WTC11 (cell line): ENCODE measurements around the gene HTR1E. TPM values are rescaled to one million over a fixed set of nuclear protein-coding genes. Genes with fewer than 3 reads are reported as not detected.
A peak's percentile ranks its signal among the peaks of the same experiment; 100 is the strongest.
"Not testable (repeated sequence)": the region's sequence is repeated elsewhere in the genome, so short reads cannot be mapped to it uniquely, and the experiment has no call there.

Experiments
- ATAC-seq: fragments of 200-7000 bp; cut with Tn5 transposase; 2 replicates; pipeline ENCODE4 v1.10.0; 2021; ENCODE audit warnings: mild to moderate bottlenecking, moderate library complexity
- CTCF ChIA-PET: fragments of 300-600 bp; sonication (Branson Sonifier 250); formaldehyde crosslinking; loops from one replicate; lab custom pipeline; 2021; ENCODE audit warnings: antibody characterized with exemption; lab: Charles Lee
- POLR2A ChIA-PET: fragments of 350-600 bp; sonication (Branson Sonifier 250); formaldehyde crosslinking; loops from one replicate; lab custom pipeline; 2021; ENCODE audit warnings: antibody characterized with exemption; lab: Charles Lee
- DNase-seq: peaks from one replicate; pipeline ENCODE4 v3.0.0; 2021; ENCODE audit warnings: low spot score
- H3K27ac Mint-ChIP-seq: 2 replicates; pipeline ENCODE4 v1.8.0; 2021; ENCODE audit warnings: mixed read lengths
- H3K27me3 Mint-ChIP-seq: 2 replicates; pipeline ENCODE4 v1.8.0; 2021; ENCODE audit warnings: low read depth, mild to moderate bottlenecking, moderate library complexity, mixed read lengths
- H3K36me3 Mint-ChIP-seq: 2 replicates; pipeline ENCODE4 v1.8.0; 2021; ENCODE audit warnings: mixed read lengths
- H3K4me1 Mint-ChIP-seq: 2 replicates; pipeline ENCODE4 v1.8.0; 2022; ENCODE audit warnings: mixed read lengths
- H3K4me3 Mint-ChIP-seq: 2 replicates; pipeline ENCODE4 v1.8.0; 2021; ENCODE audit warnings: mild to moderate bottlenecking, moderate library complexity, mixed read lengths
- H3K9me3 Mint-ChIP-seq: 2 replicates; pipeline ENCODE4 v1.8.0; 2021; ENCODE audit warnings: mixed read lengths
- CREB1 ChIP-seq: sonication (generic); formaldehyde crosslinking; IDR thresholded peaks from 2 replicates; pipeline ENCODE4 v1.8.0; 2023; ENCODE audit warnings: mild to moderate bottlenecking, missing genetic modification reagents
- EMX1 ChIP-seq: fragments of 250-450 bp; sonication (Bioruptor Pico); IDR thresholded peaks from 2 replicates; pipeline ENCODE4 v1.8.0; 2021; ENCODE audit warnings: mild to moderate bottlenecking
- ESRRA ChIP-seq: sonication (generic); formaldehyde crosslinking; IDR thresholded peaks from 2 replicates; pipeline ENCODE4 v1.8.1; 2022; ENCODE audit warnings: mild to moderate bottlenecking, missing genetic modification reagents, borderline replicate concordance
- FOXJ3 ChIP-seq: sonication (generic); formaldehyde crosslinking; IDR thresholded peaks from 2 replicates; pipeline ENCODE4 v1.9.0; 2021; ENCODE audit warnings: missing genetic modification reagents, mild to moderate bottlenecking, borderline replicate concordance
- NR2C2 ChIP-seq: sonication (generic); formaldehyde crosslinking; IDR thresholded peaks from 2 replicates; pipeline ENCODE4 v1.8.0; 2022; ENCODE audit warnings: mild to moderate bottlenecking, missing genetic modification reagents
- NR3C1 ChIP-seq: sonication (generic); formaldehyde crosslinking; conservative IDR thresholded peaks from 2 replicates; pipeline ENCODE4 v1.8.1; 2023; ENCODE audit warnings: low read depth, mild to moderate bottlenecking, missing genetic modification reagents
- OVOL2 ChIP-seq: fragments of 250-450 bp; sonication (Bioruptor Pico); IDR thresholded peaks from 2 replicates; pipeline ENCODE4 v1.9.0; 2021; ENCODE audit warnings: mild to moderate bottlenecking, borderline replicate concordance
- RELA ChIP-seq: sonication (generic); formaldehyde crosslinking; IDR thresholded peaks from 2 replicates; pipeline ENCODE4 v1.8.1; 2022; ENCODE audit warnings: missing genetic modification reagents, mild to moderate bottlenecking, borderline replicate concordance
- RORB ChIP-seq: fragments of 250-450 bp; sonication (Bioruptor Pico); IDR thresholded peaks from 2 replicates; pipeline ENCODE4 v1.9.0; 2021; ENCODE audit warnings: mild to moderate bottlenecking
- SMAD3 ChIP-seq: sonication (generic); formaldehyde crosslinking; IDR thresholded peaks from 2 replicates; pipeline ENCODE4 v1.8.0; 2022; ENCODE audit warnings: missing genetic modification reagents, mild to moderate bottlenecking, borderline replicate concordance
- SMAD4 ChIP-seq: sonication (generic); formaldehyde crosslinking; IDR thresholded peaks from 2 replicates; pipeline ENCODE4 v1.8.0; 2022; ENCODE audit warnings: mild to moderate bottlenecking, missing genetic modification reagents
- TP53 ChIP-seq: sonication (generic); formaldehyde crosslinking; IDR thresholded peaks from 2 replicates; pipeline ENCODE4 v1.8.1; 2023; ENCODE audit warnings: mild to moderate bottlenecking, missing genetic modification reagents
- ZNF121 ChIP-seq: sonication (generic); formaldehyde crosslinking; IDR thresholded peaks from 2 replicates; pipeline ENCODE4 v1.8.0; 2023; ENCODE audit warnings: missing genetic modification reagents
- ZNF232 ChIP-seq: sonication (generic); formaldehyde crosslinking; IDR thresholded peaks from 2 replicates; pipeline ENCODE4 v1.8.0; 2022; ENCODE audit warnings: mild to moderate bottlenecking, missing genetic modification reagents
- ZNF416 ChIP-seq: fragments of 250-450 bp; sonication (Bioruptor Pico); IDR thresholded peaks from 2 replicates; pipeline ENCODE4 v1.9.0; 2021; ENCODE audit warnings: mild to moderate bottlenecking, inconsistent platforms
- ZNF423 ChIP-seq: fragments of 250-450 bp; sonication (Bioruptor Pico); IDR thresholded peaks from 2 replicates; pipeline ENCODE4 v2.1.2; 2022; ENCODE audit warnings: mild to moderate bottlenecking, moderate library complexity
- total RNA-seq: library from RNA; stranded (reverse); gene quantifications from 3 replicates; pipeline ENCODE4 v1.2.3, GENCODE V29; 2021
- TF ChIP-seq, protein P1 (sequence below): sonication (generic); formaldehyde crosslinking; IDR thresholded peaks from 2 replicates; pipeline ENCODE4 v1.8.1; 2023; ENCODE audit warnings: mild to moderate bottlenecking, moderate library complexity, missing genetic modification reagents
- TF ChIP-seq, protein P2 (sequence below): sonication (generic); formaldehyde crosslinking; IDR thresholded peaks from 2 replicates; pipeline ENCODE4 v1.8.0; 2022; ENCODE audit warnings: mild to moderate bottlenecking, missing genetic modification reagents
- TF ChIP-seq, protein P3 (sequence below): fragments of 200-600 bp; IDR thresholded peaks from 2 replicates; pipeline ENCODE4 v1.8.0; 2022; ENCODE audit warnings: antibody characterized with exemption
- TF ChIP-seq, protein P4 (sequence below): sonication (generic); formaldehyde crosslinking; IDR thresholded peaks from 2 replicates; pipeline ENCODE4 v1.8.1; 2022; ENCODE audit warnings: mild to moderate bottlenecking, moderate library complexity, missing genetic modification reagents
- TF ChIP-seq, protein P5 (sequence below): fragments of 250-450 bp; sonication (Bioruptor Pico); IDR thresholded peaks from 2 replicates; pipeline ENCODE4 v1.9.0; 2021; ENCODE audit warnings: moderate library complexity, mild to moderate bottlenecking, inconsistent platforms, borderline replicate concordance
- TF ChIP-seq, protein P6 (sequence below): sonication (generic); formaldehyde crosslinking; IDR thresholded peaks from 2 replicates; pipeline ENCODE4 v1.8.0; 2022; ENCODE audit warnings: mild to moderate bottlenecking, missing genetic modification reagents
- TF ChIP-seq, protein P7 (sequence below): sonication (generic); formaldehyde crosslinking; IDR thresholded peaks from 2 replicates; pipeline ENCODE4 v1.8.1; 2023; ENCODE audit warnings: mild to moderate bottlenecking, missing genetic modification reagents, moderate library complexity

HTR1E gene
- total RNA-seq, 1 experiment from 2014 or later, result 0.09 TPM

DNA sequence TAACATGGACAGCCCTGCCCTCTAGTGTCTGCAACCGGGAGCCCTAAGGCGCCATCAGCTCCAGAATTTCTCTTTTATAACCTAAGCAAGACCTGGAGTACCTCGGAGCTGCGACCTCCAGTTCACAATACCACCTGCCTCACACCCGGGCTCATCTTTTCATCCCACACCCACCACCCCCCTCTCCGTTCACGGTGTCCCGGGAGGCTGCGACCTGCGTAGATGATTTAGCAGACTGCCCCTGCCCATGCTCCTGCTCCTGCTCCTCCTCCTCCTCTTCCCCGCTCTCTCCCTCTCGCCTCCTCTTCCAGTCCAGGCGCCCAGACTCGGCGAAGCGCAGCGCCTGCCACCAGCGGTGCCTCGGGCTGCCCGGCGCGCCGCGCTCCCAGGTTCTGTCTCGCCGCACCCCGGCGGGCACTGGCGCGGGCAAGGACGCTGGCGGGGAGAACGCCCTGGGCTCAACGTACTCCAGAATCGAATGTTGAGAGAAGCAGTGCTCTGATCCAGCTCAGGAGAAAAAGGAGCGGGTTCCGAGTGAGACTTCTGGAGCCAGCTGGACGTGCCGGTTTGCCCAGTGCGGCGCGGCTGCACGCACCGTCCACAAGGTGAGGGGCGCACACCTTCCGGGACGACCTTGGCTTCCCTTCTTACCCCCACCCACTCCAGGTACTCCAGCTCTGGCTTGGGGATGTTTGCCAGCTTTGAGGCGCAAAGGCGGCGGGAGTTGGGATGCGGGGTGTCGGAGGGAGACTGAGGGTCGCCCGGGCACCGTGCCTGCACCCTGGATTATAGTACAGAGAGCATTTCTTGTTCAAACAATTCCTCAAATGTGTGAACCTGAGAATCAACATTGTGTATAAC lies at the start of gene HTR1E (continued):
- TF ChIP-seq TP53 (CRISPR knock-in tag), result 0 out of 2 replicates have a peak, but pooled peaks have one; percentile 82
- TF ChIP-seq ZNF423, result peak; percentile 50; the same call in 1 of the 2 replicates
- TF ChIP-seq FOXJ3 (CRISPR knock-in tag), result no peak
- TF ChIP-seq NR3C1 (CRISPR knock-in tag), result peak; percentile 31; the same call in 1 of the 2 replicates
- TF ChIP-seq, protein P1, sequence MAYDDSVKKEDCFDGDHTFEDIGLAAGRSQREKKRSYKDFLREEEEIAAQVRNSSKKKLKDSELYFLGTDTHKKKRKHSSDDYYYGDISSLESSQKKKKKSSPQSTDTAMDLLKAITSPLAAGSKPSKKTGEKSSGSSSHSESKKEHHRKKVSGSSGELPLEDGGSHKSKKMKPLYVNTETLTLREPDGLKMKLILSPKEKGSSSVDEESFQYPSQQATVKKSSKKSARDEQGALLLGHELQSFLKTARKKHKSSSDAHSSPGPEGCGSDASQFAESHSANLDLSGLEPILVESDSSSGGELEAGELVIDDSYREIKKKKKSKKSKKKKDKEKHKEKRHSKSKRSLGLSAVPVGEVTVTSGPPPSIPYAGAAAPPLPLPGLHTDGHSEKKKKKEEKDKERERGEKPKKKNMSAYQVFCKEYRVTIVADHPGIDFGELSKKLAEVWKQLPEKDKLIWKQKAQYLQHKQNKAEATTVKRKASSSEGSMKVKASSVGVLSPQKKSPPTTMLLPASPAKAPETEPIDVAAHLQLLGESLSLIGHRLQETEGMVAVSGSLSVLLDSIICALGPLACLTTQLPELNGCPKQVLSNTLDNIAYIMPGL (CRISPR knock-in tag), result peak; percentile 68; the same call in 1 of the 2 replicates
- TF ChIP-seq, protein P2, sequence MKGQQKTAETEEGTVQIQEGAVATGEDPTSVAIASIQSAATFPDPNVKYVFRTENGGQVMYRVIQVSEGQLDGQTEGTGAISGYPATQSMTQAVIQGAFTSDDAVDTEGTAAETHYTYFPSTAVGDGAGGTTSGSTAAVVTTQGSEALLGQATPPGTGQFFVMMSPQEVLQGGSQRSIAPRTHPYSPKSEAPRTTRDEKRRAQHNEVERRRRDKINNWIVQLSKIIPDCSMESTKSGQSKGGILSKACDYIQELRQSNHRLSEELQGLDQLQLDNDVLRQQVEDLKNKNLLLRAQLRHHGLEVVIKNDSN (CRISPR knock-in tag), result no peak
- TF ChIP-seq, all 79 proteins: peak for 13

DNA sequence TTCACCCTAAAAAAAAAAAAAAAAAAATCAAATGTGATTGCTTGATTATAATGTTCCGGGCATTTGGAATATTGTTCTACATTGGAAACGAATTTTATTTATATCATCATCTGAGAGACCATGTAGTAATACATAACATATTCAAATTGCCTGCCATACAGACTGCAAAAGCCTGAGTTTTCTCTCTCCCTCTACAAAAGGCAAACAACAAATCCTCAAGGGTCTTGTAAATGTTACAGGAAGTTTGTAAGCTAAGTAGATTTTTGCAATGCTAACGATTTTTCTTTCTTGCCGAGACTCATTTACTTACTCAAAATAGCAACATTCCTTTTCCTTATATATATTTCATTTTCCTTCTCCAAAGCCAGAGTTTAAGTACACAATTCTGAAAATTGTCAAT lies 49.0 kb upstream of the HTR1E start:
- TF ChIP-seq OVOL2 (CRISPR knock-in tag) (no peak), RORB (CRISPR knock-in tag) (no peak), RELA (no peak), ZNF121 (no peak), CREB1 (CRISPR knock-in tag) (no peak)
- TF ChIP-seq, all 79 proteins: peak for 0
- Mint-ChIP-seq H3K27me3 (peaks cover 9% of the 10 kb centered on the region), H3K27ac (peak overlapping the region; percentile 78), H3K36me3 (peaks cover 17% of the 10 kb centered on the region), H3K4me1 (peaks cover 31% of the 10 kb centered on the region), H3K9me3 (peaks cover 31% of the 10 kb centered on the region), H3K4me3 (no peak overlapping the region; the same call in 1 of the 2 replicates)
- ATAC-seq, result no peak
- ChIA-PET POLR2A (interaction anchor here (0.6 kb wide), 1 partner anchor 54 kb away, joined by 3 read pairs; no protein-coding TSS in a partner anchor), CTCF (interaction anchor here (1.0 kb wide), 1 partner anchor 31 kb away, joined by 3 read pairs; no protein-coding TSS in a partner anchor)
- no peak for DNase-seq

DNA sequence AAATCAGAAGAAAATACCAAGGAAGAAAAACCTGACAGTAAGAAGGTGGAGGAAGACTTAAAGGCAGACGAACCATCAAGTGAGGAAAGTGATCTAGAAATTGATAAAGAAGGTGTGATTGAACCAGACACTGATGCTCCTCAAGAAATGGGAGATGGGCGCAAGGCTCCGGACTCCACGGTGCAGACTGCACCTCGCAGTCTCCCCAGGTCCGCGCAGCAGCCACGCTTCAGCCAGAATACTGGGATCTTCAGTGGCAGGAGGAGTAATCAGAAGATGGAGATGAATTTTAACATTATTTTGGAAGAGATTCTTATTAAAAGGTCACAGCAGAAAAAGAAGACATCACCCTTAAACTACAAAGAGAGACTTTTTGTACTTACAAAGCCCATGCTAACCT lies 40.1 kb upstream of the HTR1E start:
- H3K9me3 Mint-ChIP-seq, POLR2A ChIA-PET, H3K36me3 Mint-ChIP-seq, CTCF ChIA-PET, DNase-seq, ATAC-seq, H3K27ac Mint-ChIP-seq: not testable (repeated sequence)
- H3K4me1 Mint-ChIP-seq, result peaks cover 35% of the 10 kb centered on the region
- peak overlapping the region; percentile 78 for H3K4me3 Mint-ChIP-seq
- H3K27me3 Mint-ChIP-seq, result peaks cover 76% of the 10 kb centered on the region

DNA sequence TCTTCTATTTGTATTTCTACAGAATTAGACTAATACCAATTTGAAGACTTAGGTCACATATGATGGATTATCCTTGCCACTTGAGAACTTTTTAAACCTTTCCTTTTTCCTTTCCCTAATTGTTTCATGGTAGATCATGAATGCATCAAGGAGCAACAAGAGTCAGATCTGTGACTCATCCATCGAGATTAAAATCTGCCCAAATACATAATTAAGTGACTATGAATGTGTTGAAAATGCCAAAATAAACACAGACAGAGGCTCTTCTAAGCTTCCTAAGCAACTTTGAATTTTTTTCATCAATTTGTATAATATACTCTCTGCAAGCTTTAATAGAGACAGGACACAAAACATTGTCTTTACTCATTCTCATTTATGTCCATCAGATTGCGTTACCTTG lies 23.5 kb upstream of the HTR1E start:
- ATAC-seq (no peak), DNase-seq (no peak)
- Mint-ChIP-seq H3K36me3 (no peaks in the 10 kb centered on the region), H3K4me1 (peaks cover 12% of the 10 kb centered on the region), H3K27ac (no peak overlapping the region), H3K27me3 (no peaks in the 10 kb centered on the region), H3K9me3 (no peaks in the 10 kb centered on the region), H3K4me3 (no peak overlapping the region)
- POLR2A ChIA-PET, result no interaction called here
- CTCF ChIA-PET, result no interaction called here
- TF ChIP-seq EMX1 (CRISPR knock-in tag) (no peak), ZNF232 (no peak), NR2C2 (CRISPR knock-in tag) (no peak), ESRRA (CRISPR knock-in tag) (no peak), SMAD4 (no peak), SMAD3 (CRISPR knock-in tag) (no peak), ZNF416 (CRISPR knock-in tag) (no peak)
- TF ChIP-seq, protein P3, sequence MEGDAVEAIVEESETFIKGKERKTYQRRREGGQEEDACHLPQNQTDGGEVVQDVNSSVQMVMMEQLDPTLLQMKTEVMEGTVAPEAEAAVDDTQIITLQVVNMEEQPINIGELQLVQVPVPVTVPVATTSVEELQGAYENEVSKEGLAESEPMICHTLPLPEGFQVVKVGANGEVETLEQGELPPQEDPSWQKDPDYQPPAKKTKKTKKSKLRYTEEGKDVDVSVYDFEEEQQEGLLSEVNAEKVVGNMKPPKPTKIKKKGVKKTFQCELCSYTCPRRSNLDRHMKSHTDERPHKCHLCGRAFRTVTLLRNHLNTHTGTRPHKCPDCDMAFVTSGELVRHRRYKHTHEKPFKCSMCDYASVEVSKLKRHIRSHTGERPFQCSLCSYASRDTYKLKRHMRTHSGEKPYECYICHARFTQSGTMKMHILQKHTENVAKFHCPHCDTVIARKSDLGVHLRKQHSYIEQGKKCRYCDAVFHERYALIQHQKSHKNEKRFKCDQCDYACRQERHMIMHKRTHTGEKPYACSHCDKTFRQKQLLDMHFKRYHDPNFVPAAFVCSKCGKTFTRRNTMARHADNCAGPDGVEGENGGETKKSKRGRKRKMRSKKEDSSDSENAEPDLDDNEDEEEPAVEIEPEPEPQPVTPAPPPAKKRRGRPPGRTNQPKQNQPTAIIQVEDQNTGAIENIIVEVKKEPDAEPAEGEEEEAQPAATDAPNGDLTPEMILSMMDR, result no peak
- TF ChIP-seq, protein P4, sequence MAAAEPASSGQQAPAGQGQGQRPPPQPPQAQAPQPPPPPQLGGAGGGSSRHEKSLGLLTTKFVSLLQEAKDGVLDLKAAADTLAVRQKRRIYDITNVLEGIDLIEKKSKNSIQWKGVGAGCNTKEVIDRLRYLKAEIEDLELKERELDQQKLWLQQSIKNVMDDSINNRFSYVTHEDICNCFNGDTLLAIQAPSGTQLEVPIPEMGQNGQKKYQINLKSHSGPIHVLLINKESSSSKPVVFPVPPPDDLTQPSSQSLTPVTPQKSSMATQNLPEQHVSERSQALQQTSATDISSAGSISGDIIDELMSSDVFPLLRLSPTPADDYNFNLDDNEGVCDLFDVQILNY (CRISPR knock-in tag), result no peak
- TF ChIP-seq, protein P5, sequence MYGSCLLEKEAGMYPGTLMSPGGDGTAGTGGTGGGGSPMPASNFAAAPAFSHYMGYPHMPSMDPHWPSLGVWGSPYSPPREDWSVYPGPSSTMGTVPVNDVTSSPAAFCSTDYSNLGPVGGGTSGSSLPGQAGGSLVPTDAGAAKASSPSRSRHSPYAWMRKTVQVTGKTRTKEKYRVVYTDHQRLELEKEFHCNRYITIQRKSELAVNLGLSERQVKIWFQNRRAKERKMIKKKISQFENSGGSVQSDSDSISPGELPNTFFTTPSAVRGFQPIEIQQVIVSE (CRISPR knock-in tag), result no peak
- TF ChIP-seq, protein P6, sequence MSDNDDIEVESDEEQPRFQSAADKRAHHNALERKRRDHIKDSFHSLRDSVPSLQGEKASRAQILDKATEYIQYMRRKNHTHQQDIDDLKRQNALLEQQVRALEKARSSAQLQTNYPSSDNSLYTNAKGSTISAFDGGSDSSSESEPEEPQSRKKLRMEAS (CRISPR knock-in tag), result no peak
- TF ChIP-seq, protein P7, sequence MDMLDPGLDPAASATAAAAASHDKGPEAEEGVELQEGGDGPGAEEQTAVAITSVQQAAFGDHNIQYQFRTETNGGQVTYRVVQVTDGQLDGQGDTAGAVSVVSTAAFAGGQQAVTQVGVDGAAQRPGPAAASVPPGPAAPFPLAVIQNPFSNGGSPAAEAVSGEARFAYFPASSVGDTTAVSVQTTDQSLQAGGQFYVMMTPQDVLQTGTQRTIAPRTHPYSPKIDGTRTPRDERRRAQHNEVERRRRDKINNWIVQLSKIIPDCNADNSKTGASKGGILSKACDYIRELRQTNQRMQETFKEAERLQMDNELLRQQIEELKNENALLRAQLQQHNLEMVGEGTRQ, result no peak
